Fibroblast of villous mesenchyme (primary cell): ENCODE measurements around the gene BRF1. TPM values are rescaled to one million over a fixed set of nuclear protein-coding genes. Genes with fewer than 3 reads are reported as not detected.

Experiments used
- DNase-seq: peaks from one replicate; pipeline ENCODE4 v3.0.0-alpha.2; 2010; ENCODE audit warnings: low read depth
- H3K4me3 ChIP-seq: 2 replicates; pipeline ENCODE4 v1.5.1; 2011; ENCODE audit warnings: low read depth, mild to moderate bottlenecking, low read length
- total RNA-seq: library from RNA; depleted of rRNA; stranded (reverse); fragments of >200 nt; gene quantifications from 2 replicates; pipeline ENCODE4 v1.2.3, GENCODE V29; 2012
- TF ChIP-seq, protein P1 (sequence below): IDR thresholded peaks from 2 replicates; pipeline ENCODE4 v1.5.1; 2012; ENCODE audit warnings: low read depth, mild to moderate bottlenecking, low read length; ENCODE audit not compliant: insufficient read depth

The BRF1 gene
- total RNA-seq, 1 donor, result 32.8 TPM

DNA sequence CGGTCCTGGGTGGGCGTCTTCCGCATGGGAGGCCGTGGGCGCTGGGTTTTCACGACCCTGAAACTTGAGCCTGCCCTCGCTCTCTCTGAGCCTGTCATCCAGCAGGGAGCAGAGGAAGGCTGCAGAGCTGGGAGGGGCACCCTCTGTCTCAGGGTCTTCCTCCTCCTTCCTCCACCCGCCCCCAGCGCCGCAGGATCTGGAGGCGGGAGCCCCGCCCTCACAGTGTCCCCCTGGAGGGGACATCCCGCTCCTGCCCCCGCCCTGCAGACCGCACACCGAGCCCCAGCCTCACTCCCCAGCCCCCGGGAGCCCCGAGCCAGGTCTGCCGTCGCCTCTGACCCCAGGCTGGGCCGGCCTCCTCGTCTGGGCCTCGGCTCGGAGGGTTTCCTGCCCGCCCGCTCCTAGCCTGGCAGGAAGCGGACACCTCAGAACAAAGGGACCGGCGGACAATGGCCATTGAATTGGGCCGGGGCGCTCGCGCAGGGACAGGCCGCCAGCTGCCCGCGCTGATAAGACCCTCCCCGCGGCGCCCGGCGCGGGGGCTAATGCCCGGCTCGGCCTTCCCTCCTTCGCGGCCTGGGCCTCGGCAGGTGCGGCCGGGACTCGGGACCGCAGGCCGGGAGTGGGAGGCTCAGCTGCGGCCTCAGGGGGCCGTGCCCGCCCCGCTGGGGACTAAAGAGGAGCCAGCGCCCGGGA, 104.4 kb downstream of the BRF1 start:
- TF ChIP-seq, protein P1, sequence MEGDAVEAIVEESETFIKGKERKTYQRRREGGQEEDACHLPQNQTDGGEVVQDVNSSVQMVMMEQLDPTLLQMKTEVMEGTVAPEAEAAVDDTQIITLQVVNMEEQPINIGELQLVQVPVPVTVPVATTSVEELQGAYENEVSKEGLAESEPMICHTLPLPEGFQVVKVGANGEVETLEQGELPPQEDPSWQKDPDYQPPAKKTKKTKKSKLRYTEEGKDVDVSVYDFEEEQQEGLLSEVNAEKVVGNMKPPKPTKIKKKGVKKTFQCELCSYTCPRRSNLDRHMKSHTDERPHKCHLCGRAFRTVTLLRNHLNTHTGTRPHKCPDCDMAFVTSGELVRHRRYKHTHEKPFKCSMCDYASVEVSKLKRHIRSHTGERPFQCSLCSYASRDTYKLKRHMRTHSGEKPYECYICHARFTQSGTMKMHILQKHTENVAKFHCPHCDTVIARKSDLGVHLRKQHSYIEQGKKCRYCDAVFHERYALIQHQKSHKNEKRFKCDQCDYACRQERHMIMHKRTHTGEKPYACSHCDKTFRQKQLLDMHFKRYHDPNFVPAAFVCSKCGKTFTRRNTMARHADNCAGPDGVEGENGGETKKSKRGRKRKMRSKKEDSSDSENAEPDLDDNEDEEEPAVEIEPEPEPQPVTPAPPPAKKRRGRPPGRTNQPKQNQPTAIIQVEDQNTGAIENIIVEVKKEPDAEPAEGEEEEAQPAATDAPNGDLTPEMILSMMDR, result no peak
- DNase-seq, result no peak
- H3K4me3 ChIP-seq, result no peak overlapping the region

DNA sequence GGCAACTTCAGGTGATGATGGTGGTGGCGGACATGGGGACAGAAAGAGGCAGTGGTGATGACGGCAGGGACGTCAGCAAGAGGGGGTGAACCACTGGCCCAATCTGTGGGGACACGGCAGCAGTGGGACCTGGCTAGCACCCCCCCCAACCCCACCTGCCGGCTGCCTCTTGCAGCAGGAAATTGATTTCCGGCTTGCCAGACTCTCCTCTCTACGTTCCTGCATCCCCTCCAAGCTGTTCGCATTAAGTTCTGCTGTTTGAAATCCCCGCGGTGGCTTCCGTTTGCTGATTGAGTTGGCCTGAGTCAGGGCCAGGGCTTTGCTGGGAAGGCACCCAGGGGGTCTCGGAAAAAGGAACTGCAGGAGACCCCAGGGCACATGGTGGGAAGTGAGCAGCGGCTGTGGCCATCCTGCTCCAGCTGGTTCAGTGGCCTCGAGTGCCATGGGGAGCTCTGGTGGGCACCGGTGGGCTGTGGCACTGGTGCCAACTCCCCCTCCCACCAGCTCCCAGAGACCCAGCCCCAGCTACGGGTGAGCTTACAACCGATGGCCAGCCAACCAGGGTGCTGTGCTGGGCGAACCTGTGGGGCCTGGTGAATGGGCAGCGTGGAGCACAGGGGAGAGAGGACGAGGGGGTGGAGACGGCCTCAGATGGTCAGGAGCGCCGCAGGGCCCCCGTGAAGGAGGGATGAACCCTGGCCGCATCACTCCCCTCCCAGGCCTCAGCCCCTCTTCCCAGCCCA, 105.1 kb downstream of the BRF1 start:
- DNase-seq, result no peak
- no peak overlapping the region for H3K4me3 ChIP-seq
- TF ChIP-seq, protein P1, result no peak

DNA sequence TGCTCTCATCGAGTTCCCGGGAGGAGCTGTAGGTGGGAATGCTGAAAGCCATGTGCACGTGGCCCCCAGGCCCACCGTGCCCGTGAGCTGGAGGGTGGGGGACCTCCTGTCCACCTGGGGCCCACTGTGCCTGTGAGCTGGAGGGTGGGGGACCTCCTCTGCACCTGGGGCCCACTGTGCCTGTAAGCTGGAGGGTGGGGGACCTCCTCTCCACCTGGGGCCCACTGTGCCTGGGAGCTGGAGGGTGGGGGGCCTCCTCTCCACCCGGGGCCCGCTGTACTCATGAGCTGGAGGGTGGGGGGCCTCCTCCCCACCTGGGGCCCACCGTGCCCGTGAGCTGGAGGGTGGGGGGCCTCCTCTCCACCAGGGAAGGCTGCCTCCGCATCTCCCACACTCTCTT, 105.8 kb downstream of the BRF1 start:
- no peak overlapping the region for H3K4me3 ChIP-seq
- DNase-seq, result no peak
- TF ChIP-seq, protein P1, result no peak

DNA sequence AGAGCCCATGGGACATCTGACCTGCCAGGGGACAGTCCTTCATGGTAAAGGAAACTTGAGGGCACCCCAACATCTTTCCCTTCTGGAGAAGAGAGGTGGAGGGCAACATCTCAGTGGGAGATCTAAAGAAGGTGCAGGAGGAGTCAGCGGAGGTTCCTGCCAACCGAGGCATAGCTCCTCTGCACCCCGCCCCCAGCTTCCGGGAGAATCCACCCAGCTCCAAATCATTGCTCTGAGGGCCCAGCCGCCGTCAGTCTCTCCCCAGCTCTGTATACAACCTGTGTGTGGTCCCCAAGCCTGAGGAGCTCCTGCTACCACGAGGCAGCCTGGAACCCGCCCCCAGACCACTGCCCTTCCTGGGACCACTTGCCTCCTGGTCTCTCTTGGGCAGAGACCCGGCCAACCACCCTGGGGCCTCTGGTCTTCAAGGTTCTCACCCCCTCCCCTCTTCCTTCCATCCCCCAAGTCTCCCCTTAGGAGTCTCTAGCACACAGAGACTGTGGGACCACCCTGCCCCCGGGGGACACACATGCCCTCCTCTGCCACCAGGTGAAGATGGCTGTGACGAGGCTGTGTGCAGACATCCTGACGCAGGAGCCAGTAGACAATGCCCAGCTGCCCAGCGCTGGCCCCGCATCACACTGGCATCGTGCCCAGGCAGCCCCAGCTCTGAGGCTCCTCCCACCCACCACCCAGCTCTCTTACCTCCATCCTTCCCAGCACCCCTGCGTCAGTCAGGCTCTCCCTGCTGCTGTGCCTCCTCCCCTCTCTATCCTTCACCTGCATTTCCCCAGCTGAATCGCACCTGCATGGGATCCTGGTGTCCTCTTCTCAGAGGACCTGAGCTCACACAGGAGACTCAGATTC, 106.7 kb downstream of the BRF1 start:
- TF ChIP-seq, protein P1, result no peak
- DNase-seq, result no peak

DNA sequence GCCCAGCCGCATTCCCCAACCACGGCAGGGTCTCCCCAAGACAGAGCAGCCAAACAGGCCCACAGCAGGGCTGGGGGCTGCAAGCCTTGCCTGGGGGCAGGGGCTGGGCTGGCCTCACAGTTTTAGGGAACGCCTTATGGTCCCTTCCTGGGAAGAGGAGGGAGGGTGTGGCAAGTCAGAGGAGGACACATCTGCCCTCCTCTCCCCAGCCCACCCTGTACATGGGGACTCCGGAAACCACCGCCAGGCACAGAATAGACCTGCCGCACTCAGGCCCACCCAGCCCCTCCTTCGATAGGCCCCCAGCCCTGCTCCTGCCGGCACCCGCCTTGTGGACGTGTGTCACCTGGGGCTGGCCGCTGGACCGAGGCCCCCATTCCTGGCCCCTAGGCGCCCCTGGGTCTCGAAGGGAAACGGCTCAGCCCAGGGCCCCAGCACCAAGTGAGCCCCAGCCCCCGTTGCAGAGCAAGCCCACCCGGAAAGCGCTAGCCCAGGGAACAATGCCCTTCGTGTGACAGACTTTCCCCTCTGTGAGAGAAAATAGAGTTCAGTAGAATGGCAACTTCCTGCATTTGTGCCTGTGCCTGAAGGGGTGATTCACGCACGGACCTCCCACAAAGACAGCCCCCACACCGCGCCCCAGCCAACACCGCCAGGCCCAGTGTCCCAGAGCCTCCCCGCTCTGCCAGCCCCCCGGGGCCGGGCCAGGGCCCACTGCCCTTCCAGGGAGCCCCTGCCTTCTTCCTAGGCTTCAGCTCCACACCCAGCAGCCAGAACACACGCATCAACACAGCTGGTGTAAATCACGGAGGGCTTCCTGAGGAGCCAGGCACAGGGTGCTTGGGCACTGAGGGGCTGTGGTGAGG, 107.7 kb downstream of the BRF1 start:
- TF ChIP-seq, protein P1, result no peak
- no peak overlapping the region for H3K4me3 ChIP-seq
- peak; percentile 23 for DNase-seq

More for the DNA sequence above, 106.7 kb downstream of the BRF1 start:
- no peak overlapping the region for H3K4me3 ChIP-seq
